HepG2 (cell line): ENCODE measurements around the gene ZBTB26. TPM values are rescaled to one million over a fixed set of nuclear protein-coding genes. Genes with fewer than 3 reads are reported as not detected.

Experiments used
- ARNTL ChIP-seq: sonication (generic); formaldehyde crosslinking; IDR thresholded peaks from 2 replicates; pipeline ENCODE4 v1.4.0; 2020; ENCODE audit warnings: mild to moderate bottlenecking, missing genetic modification reagents
- BRCA1 ChIP-seq: sonication (generic); formaldehyde crosslinking; IDR thresholded peaks from 2 replicates; pipeline ENCODE4 v1.4.0; 2020; ENCODE audit warnings: missing genetic modification reagents
- CHD4 ChIP-seq: fragments of 200-600 bp; sonication (generic); IDR thresholded peaks from 2 replicates; pipeline ENCODE4 v1.7.0; 2017; ENCODE audit warnings: mild to moderate bottlenecking, low read length, borderline replicate concordance
- DMAP1 ChIP-seq: IDR thresholded peaks from 2 replicates; pipeline ENCODE4 v1.6.1; 2016
- ELF3 ChIP-seq: IDR thresholded peaks from 2 replicates; pipeline ENCODE4 v1.6.1; 2016; ENCODE audit warnings: missing genetic modification reagents, missing compliant biosample characterization
- NKX3-1 ChIP-seq: sonication (generic); formaldehyde crosslinking; IDR thresholded peaks from 2 replicates; pipeline ENCODE4 v1.5.0; 2020; ENCODE audit warnings: missing genetic modification reagents
- NONO ChIP-seq, 2 experiments: fragments of 450-650 bp in 1 of 2; sonication (generic) in 1 of 2; formaldehyde crosslinking in 1 of 2; IDR thresholded peaks in 1 of 2; conservative IDR thresholded peaks in 1 of 2; 2 replicates each; pipeline versions ENCODE4 v1.6.1 to v1.8.0; 2017 to 2022; ENCODE audit warnings: mild to moderate bottlenecking in 1 of 2, missing genetic modification reagents in 1 of 2, moderate library complexity in 1 of 2
- POLR2A ChIP-seq, 2 experiments: IDR thresholded peaks; 2 replicates each; pipeline ENCODE4 v1.6.1; 2011; ENCODE audit warnings: low read depth in 2 of 2, low read length in 2 of 2, mild to moderate bottlenecking in 1 of 2, moderate library complexity in 1 of 2; ENCODE audit not compliant: insufficient read depth in 1 of 2
- SP4 ChIP-seq: sonication (generic); formaldehyde crosslinking; IDR thresholded peaks from 2 replicates; pipeline ENCODE4 v1.8.1; 2023; ENCODE audit warnings: mild to moderate bottlenecking, missing genetic modification reagents
- TEAD2 ChIP-seq: sonication (generic); formaldehyde crosslinking; IDR thresholded peaks from 2 replicates; pipeline ENCODE4 v1.9.0; 2021; ENCODE audit warnings: missing genetic modification reagents
- ZFP36L1 ChIP-seq: sonication (generic); formaldehyde crosslinking; IDR thresholded peaks from 2 replicates; pipeline ENCODE4 v1.8.0; 2022; ENCODE audit warnings: mild to moderate bottlenecking, missing genetic modification reagents, moderate library complexity
- ZNF12 ChIP-seq: sonication (generic); formaldehyde crosslinking; IDR thresholded peaks from 2 replicates; pipeline ENCODE4 v1.5.0; 2020; ENCODE audit warnings: missing genetic modification reagents
- ZNF263 ChIP-seq: sonication (generic); formaldehyde crosslinking; IDR thresholded peaks from 2 replicates; pipeline ENCODE4 v1.4.0; 2020; ENCODE audit warnings: missing genetic modification reagents
- ZNF329 ChIP-seq: sonication (generic); formaldehyde crosslinking; IDR thresholded peaks from 2 replicates; pipeline ENCODE4 v1.9.0; 2021; ENCODE audit warnings: low read depth, mild to moderate bottlenecking, missing genetic modification reagents
- ZNF776 ChIP-seq: sonication (generic); formaldehyde crosslinking; IDR thresholded peaks from 2 replicates; pipeline ENCODE4 v1.4.0; 2020; ENCODE audit warnings: mild to moderate bottlenecking, missing genetic modification reagents
- ZSCAN20 ChIP-seq: sonication (generic); formaldehyde crosslinking; IDR thresholded peaks from 2 replicates; pipeline ENCODE4 v1.4.0; 2020; ENCODE audit warnings: missing genetic modification reagents, mild to moderate bottlenecking, borderline replicate concordance
- polyA plus RNA-seq, 8 experiments: library from polyadenylated mRNA; depleted of rRNA in 3 of 8; stranded (reverse) in 7 of 8; unstranded in 1 of 8; fragments of >200 nt; fragmentation: Illumina TruSeq in 4 of 8; extraction: Trizol in 4 of 8; gene quantifications; 2 replicates each; pipeline versions ENCODE4 v1.2.1 to v1.2.3, GENCODE V29; 2011 to 2016; ENCODE audit warnings: low read depth in 4 of 8, missing spikeins in 1 of 8, mixed read lengths in 1 of 8; ENCODE audit not compliant: insufficient read depth in 1 of 8
- total RNA-seq, 5 experiments: library from RNA; depleted of rRNA; stranded (reverse); fragments of >200 nt; fragmentation: Illumina TruSeq; extraction: Trizol; gene quantifications; 2 replicates each; pipeline ENCODE4 v1.2.3, GENCODE V29; 2016; ENCODE audit warnings: low read depth in 1 of 5
- TF ChIP-seq, protein P1 (sequence below): sonication (generic); formaldehyde crosslinking; IDR thresholded peaks from 2 replicates; pipeline ENCODE4 v1.8.1; 2023; ENCODE audit warnings: mild to moderate bottlenecking, missing genetic modification reagents, borderline replicate concordance
- TF ChIP-seq, protein P2 (sequence below): sonication (generic); formaldehyde crosslinking; IDR thresholded peaks from 2 replicates; pipeline ENCODE4 v1.4.0; 2020; ENCODE audit warnings: missing genetic modification reagents, mild to moderate bottlenecking, borderline replicate concordance
- TF ChIP-seq, protein P3 (sequence below): sonication (generic); formaldehyde crosslinking; IDR thresholded peaks from 2 replicates; pipeline ENCODE4 v1.4.0; 2020; ENCODE audit warnings: mild to moderate bottlenecking, missing genetic modification reagents
- TF ChIP-seq, protein P4 (sequence below): sonication (generic); formaldehyde crosslinking; IDR thresholded peaks from 2 replicates; pipeline ENCODE4 v1.4.0; 2020; ENCODE audit warnings: missing genetic modification reagents
- TF ChIP-seq, protein P5 (sequence below): sonication (generic); formaldehyde crosslinking; IDR thresholded peaks from 2 replicates; pipeline ENCODE4 v1.4.0; 2020; ENCODE audit warnings: missing genetic modification reagents

ZBTB26 gene
- total and polyA plus RNA-seq, 2 of the 13 experiments (the other 11 are each of a cell fraction or from before 2014, with no cell fraction given) = 4.5 to 8.6 TPM

DNA sequence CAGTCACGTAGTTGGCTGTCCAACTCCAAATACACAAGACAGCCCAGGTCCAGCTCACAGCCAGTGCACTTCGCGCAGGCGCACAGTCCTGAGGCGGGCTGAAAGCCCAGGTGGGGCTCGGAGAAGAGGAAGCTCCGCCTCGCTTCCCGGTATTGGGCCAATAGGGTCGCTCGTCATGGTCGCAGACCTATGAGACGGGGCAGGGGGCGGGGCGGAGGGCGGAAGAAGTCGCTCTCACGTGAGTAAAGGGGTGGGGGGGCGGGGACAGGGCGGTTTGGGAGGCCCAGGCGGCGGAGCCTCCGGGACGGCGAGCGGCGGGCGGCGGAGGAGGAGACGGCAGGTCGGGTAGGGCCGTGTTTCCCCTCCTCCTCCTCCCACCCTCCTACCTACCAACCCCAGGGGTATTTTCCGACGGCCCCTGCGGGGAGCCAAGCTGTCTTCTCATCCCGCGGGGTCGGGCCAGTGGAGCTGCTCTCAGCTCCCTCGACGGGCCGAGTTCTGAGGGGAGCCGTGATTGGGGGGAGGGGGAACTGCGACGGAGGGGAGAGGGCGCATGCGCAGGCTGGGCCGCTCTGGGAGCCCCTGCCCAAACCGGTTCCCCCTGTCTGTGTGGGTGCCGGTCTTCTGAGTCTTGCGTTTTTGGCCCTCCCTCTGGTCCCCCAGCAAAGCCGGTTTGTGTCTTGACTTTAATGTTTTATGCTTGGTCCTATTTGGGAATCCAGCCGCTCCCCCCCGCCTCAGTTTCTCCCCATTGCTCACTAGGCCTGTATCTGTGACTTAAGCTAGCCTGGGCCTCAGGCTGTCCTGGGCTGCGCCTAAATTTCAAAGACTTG is 9.7 kb upstream of the ZBTB26 start, which contains the start of gene RABGAP1 (continued):
- TF ChIP-seq ZNF12 (CRISPR knock-in tag) = 0 out of 2 replicates have a peak, but pooled peaks have one; percentile 26
- TF ChIP-seq, protein P1, sequence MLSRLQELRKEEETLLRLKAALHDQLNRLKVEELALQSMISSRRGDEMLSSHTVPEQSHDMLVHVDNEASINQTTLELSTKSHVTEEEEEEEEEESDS (CRISPR knock-in tag) = no peak
- no peak for TF ChIP-seq ZFP36L1
- TF ChIP-seq DMAP1 (CRISPR knock-in tag) = peak; percentile 70; the same call in 1 of the 2 replicates
- TF ChIP-seq NKX3-1 (CRISPR knock-in tag) = 0 out of 2 replicates have a peak, but pooled peaks have one; percentile 31
- TF ChIP-seq, protein P2, sequence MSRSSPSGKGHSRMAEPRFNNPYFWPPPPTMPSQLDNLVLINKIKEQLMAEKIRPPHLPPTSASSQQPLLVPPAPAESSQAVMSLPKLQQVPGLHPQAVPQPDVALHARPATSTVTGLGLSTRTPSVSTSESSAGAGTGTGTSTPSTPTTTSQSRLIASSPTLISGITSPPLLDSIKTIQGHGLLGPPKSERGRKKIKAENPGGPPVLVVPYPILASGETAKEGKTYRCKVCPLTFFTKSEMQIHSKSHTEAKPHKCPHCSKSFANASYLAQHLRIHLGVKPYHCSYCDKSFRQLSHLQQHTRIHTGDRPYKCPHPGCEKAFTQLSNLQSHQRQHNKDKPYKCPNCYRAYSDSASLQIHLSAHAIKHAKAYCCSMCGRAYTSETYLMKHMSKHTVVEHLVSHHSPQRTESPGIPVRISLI (CRISPR knock-in tag) = 0 out of 2 replicates have a peak, but pooled peaks have one; percentile 20
- TF ChIP-seq ZSCAN20 (CRISPR knock-in tag) = 0 out of 2 replicates have a peak, but pooled peaks have one; percentile 43
- TF ChIP-seq, protein P3, sequence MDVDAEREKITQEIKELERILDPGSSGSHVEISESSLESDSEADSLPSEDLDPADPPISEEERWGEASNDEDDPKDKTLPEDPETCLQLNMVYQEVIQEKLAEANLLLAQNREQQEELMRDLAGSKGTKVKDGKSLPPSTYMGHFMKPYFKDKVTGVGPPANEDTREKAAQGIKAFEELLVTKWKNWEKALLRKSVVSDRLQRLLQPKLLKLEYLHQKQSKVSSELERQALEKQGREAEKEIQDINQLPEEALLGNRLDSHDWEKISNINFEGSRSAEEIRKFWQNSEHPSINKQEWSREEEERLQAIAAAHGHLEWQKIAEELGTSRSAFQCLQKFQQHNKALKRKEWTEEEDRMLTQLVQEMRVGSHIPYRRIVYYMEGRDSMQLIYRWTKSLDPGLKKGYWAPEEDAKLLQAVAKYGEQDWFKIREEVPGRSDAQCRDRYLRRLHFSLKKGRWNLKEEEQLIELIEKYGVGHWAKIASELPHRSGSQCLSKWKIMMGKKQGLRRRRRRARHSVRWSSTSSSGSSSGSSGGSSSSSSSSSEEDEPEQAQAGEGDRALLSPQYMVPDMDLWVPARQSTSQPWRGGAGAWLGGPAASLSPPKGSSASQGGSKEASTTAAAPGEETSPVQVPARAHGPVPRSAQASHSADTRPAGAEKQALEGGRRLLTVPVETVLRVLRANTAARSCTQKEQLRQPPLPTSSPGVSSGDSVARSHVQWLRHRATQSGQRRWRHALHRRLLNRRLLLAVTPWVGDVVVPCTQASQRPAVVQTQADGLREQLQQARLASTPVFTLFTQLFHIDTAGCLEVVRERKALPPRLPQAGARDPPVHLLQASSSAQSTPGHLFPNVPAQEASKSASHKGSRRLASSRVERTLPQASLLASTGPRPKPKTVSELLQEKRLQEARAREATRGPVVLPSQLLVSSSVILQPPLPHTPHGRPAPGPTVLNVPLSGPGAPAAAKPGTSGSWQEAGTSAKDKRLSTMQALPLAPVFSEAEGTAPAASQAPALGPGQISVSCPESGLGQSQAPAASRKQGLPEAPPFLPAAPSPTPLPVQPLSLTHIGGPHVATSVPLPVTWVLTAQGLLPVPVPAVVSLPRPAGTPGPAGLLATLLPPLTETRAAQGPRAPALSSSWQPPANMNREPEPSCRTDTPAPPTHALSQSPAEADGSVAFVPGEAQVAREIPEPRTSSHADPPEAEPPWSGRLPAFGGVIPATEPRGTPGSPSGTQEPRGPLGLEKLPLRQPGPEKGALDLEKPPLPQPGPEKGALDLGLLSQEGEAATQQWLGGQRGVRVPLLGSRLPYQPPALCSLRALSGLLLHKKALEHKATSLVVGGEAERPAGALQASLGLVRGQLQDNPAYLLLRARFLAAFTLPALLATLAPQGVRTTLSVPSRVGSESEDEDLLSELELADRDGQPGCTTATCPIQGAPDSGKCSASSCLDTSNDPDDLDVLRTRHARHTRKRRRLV (CRISPR knock-in tag) = peak; percentile 79; the same call in 1 of the 2 replicates
- 0 out of 2 replicates have a peak, but pooled peaks have one; percentile 16 for TF ChIP-seq ZNF263 (CRISPR knock-in tag)
- peak; percentile 81 to 82 for TF ChIP-seq POLR2A (IDR thresholded peaks at IDR 0.05; ENCODE audit: insufficient read depth in 1 of 2, low read depth in 2 of 2, low read length in 2 of 2)
- TF ChIP-seq, protein P4, sequence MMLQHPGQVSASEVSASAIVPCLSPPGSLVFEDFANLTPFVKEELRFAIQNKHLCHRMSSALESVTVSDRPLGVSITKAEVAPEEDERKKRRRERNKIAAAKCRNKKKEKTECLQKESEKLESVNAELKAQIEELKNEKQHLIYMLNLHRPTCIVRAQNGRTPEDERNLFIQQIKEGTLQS (CRISPR knock-in tag) = no peak
- 0 out of 2 replicates have a peak, but pooled peaks have one; percentile 45 for TF ChIP-seq ZNF776 (CRISPR knock-in tag)
- TF ChIP-seq TEAD2 (CRISPR knock-in tag) = no peak
- peak; percentile 34 for TF ChIP-seq ELF3
- TF ChIP-seq ZNF329 = peak; percentile 71; the same call in 1 of the 2 replicates
- peak; percentile 73; the same call in 1 of the 2 replicates for TF ChIP-seq SP4 (CRISPR knock-in tag)
- TF ChIP-seq CHD4 = no peak
- TF ChIP-seq BRCA1 (CRISPR knock-in tag) = no peak
- TF ChIP-seq NONO (IDR thresholded peaks at IDR 0.05) = no peak
- TF ChIP-seq NONO (CRISPR knock-in tag; conservative IDR thresholded peaks at IDR 0.05) = peak; percentile 66; the same call in 1 of the 2 replicates
- TF ChIP-seq ARNTL (CRISPR knock-in tag) = 0 out of 2 replicates have a peak, but pooled peaks have one; percentile 40
- TF ChIP-seq, protein P5, sequence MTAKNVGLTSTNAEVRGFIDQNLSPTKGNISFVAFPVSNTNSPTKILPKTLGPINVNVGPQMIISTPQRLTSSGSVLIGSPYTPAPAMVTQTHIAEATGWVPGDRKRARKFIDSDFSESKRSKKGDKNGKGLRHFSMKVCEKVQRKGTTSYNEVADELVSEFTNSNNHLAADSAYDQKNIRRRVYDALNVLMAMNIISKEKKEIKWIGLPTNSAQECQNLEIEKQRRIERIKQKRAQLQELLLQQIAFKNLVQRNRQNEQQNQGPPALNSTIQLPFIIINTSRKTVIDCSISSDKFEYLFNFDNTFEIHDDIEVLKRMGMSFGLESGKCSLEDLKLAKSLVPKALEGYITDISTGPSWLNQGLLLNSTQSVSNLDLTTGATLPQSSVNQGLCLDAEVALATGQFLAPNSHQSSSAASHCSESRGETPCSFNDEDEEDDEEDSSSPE = 0 out of 2 replicates have a peak, but pooled peaks have one; percentile 30
